ENCODE measurements around the gene WHAMM.

GRCh38 chr15:82809308-82810060, at the start of gene WHAMM:
- TF ChIP-seq POLR2AphosphoS2 (conservative IDR thresholded peaks at IDR 0.05; ENCODE audit: low read length) (no peak), CTCF (IDR thresholded peaks at IDR 0.05) (peak; percentile 56), POLR2A (IDR thresholded peaks at IDR 0.05; ENCODE audit: low read length) (peak; percentile 93), RAD21 (conservative IDR thresholded peaks at IDR 0.05 in 1 of 2, IDR thresholded peaks at IDR 0.05 in 1 of 2) (no peak), EP300 (IDR thresholded peaks at IDR 0.05) (no peak), TFCP2L1 (CRISPR knock-in tag; IDR thresholded peaks at IDR 0.05) (no peak), CBX2 (IDR thresholded peaks at IDR 0.05; ENCODE audit: borderline replicate concordance, low read depth) (no peak)
